Measurements from ENCODE around the gene EOLA1. TPM values are rescaled to one million over a fixed set of nuclear protein-coding genes. Genes with fewer than 3 reads are reported as not detected.

Gene EOLA1
- total RNA-seq = 12.5 and 13.1 TPM in 2 replicates

DNA sequence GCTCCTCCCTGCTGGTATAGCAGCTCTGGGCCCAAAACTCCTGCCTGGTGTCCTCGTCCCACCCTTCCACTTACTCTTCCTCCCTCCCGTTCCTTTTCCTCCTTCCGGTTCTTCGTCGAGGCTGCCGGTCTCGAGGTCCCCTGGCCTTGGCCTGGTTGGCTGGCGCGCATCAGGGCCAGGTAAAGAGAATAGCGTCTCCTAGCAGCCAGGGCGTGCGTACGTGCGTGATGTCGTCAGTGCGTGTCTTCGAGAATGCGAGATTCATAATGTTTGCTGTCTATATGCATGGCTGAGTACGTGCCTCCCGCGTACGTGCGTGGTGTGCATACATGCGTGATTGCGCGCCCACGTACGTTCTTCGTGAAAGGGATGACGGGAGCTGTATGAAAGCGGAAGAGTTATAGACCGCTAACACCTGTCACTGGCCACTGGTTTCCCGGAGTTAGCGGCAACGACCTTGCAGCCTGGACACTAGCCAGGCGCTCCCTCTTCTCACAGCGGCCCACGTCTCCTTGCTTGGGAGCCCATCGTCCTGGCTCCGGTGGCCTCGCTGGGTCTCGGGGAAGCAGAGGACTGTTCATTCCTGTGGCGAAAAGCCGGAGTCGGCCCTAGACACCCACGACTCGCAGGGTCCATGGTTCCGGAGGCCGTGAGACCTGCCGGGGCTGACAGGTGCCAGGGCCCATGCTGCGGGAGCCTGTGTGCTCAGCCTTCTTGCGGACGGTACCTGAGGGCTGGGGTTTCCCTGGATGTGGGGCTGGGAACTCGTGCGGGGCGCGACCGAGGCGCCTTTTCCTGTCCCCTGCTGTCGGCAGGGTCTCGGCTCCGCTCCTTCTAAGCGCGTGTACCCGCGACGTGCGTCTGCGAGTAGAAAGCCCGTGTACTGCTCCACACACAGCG is at the start of gene EOLA1:
TSS of gene EOLA1 (plus strand) at position 392 of the 900 bp plus-strand sequence. CDS start 4,619 bp downstream, outside the sequence.

DNA sequence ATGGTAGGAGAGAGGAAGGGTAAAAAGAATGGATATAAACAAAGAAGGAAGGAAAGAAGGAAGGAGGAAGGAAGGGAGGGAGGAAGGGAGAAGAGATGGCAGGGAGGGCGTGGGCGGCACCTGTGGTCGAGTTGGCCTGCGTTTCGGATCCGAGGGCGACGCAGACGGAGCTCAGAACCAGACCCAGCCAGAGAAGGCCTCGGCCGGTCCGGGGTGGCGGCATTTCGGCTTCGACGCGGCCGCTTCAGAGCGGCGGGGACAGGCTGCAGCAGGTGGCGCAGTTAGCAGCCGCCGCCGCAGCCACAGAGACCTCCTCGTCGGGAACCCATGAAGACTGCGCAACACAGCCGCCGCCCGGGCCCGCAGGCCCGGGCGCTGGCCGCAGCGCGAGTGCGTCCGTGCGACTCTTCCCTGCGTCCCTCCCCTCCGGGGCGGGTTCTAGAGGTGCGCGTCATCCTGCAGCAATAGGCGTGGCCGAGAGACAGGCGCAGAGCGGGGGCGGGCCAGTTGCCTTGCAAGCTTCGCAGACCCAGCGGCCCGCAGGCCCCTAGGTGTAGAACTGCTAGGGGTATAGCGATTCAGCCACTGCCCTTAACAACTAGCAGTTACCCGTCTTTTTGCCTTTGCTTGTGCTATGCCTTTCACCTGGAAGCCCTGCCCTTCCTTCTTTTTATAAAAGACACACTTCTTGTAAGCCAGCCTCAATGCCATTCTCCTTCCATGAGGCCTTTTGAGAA is 35.7 kb upstream of the EOLA1 start, which contains the start of gene IDS:
TSS of gene IDS (minus strand) at position 392 of the 737 bp plus-strand sequence. CDS start at position 223, 169 bp downstream.

DNA sequence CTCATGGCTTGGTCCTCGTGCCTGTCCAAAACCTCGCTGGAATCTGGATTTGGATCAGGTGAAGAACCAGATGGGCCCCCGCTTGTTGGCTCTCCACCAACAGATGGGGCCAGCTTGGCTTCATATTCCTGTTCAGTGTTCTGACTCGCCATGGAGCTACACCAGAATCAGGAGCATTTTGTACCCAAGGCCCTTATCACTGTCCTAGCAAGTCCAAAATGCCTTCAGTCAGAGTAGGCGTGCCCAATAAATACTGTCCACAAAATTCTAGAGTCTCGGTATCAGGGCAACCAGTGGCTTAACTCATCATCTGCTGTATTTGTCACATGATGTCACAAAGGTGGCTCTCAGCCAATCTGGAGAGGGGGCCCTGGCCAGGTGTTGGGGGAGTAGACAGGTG is 8.9 kb downstream of the EOLA1 start, which contains the start of gene HSFX3:
TSS of gene HSFX3 (minus strand) at position 224 of the 400 bp plus-strand sequence. CDS start at position 152, 72 bp downstream.

DNA sequence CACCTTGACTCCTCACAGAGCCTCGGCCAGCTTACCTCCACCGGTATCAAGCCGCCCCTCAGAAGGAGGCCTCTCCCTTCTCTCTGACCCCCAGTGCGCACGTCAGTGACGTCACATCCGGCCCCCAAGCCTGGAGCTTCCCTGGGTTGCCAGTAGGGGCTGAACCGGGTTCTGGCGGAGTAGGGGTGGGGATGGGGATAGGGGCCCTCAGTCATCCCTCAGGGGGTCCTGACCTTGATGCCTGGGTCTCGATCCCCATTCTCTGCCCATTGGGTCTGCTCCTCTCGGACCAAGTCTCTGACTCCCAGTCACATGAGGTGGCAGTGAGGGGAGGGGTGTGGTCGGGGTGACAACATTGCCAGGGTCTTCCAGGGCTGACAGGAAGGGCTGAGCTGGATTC is 46.5 kb downstream of the EOLA1 start, which contains the start of gene MAGEA9B:
TSS of gene MAGEA9B (minus strand) at position 101 of the 400 bp plus-strand sequence. CDS start 4,280 bp downstream, outside the sequence.

DNA sequence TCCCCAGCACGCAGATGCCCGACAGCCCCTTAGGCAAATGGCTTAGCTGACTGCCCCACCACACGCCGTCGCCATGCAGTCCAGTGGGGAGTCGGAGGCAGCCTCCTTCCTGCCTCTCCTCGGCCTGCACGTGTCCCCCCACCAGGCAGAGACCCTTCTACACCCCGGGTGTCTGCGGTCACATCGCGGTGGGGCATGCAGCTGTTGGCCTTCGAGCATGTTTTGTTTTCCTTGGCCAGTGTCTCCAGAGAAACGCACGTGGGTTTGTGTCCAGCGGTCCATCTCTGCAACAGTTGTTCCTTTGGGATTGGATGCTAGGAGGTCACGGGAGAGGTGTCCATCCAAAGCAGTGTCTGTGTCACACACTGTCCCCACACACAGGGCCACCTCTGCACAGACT is 54.4 kb downstream of the EOLA1 start, which contains the start of gene HSFX2:
TSS of gene HSFX2 (minus strand) at position 101 of the 400 bp plus-strand sequence. CDS start 614 bp downstream, outside the sequence.

Other genes starting within 250 kb of the EOLA1 start
- gene IDS, start 35.7 kb upstream of the EOLA1 start, total RNA-seq = 48.9 and 51.1 TPM in 2 replicates
- not detected in 2 replicates for gene HSFX3, start 8.9 kb downstream of the EOLA1 start, total RNA-seq
- not detected in 2 replicates for gene MAGEA9B, start 46.4 kb downstream of the EOLA1 start, total RNA-seq
- not detected in 2 replicates for gene HSFX2, start 54.3 kb downstream of the EOLA1 start, total RNA-seq
- gene TMEM185A, start 90.8 kb downstream of the EOLA1 start, total RNA-seq = 16.9 and 23.2 TPM in 2 replicates
- not detected in 2 replicates for gene MAGEA11, start 171.0 kb downstream of the EOLA1 start, total RNA-seq
- 0.97 and 1.3 TPM in 2 replicates for gene HSFX1, start 233.1 kb downstream of the EOLA1 start, total RNA-seq
- gene MAGEA9, start 240.9 kb downstream of the EOLA1 start, total RNA-seq = not detected in 2 replicates

All from hair follicle dermal papilla cell (primary cell).